HG03442 (cell line): ENCODE data around the gene ABL2.
"Not testable (repeated sequence)": the region's sequence is repeated elsewhere in the genome, so short reads cannot be mapped to it uniquely, and the experiment has no call there.

Experiments
- ATAC-seq: cut with Tn5 transposase; IDR thresholded peaks from one replicate; pipeline ENCODE4 v1.9.1; 2021; ENCODE audit warnings: mild to moderate bottlenecking, moderate library complexity; ENCODE audit not compliant: unreplicated experiment

ABL2 gene

GRCh38 chr1:179170468-179170770 is 59.1 kb downstream of the ABL2 start:
- ATAC-seq = not testable (repeated sequence)

GRCh38 chr1:179169616-179170467 is 59.6 kb downstream of the ABL2 start:
- ATAC-seq = no peak

GRCh38 chr1:179168536-179168935 is 60.9 kb downstream of the ABL2 start:
- ATAC-seq = no peak

GRCh38 chr1:179167955-179168354 is 61.5 kb downstream of the ABL2 start:
- ATAC-seq = no peak

GRCh38 chr1:179167418-179167777 is 62.1 kb downstream of the ABL2 start:
- no peak for ATAC-seq

GRCh38 chr1:179166663-179167417 is 62.6 kb downstream of the ABL2 start:
- no peak for ATAC-seq

GRCh38 chr1:179164494-179164893 is 65.0 kb downstream of the ABL2 start:
- no peak for ATAC-seq

GRCh38 chr1:179156708-179157107 is 72.8 kb downstream of the ABL2 start:
- ATAC-seq = no peak

GRCh38 chr1:179156026-179156425 is 73.5 kb downstream of the ABL2 start:
- ATAC-seq = no peak

GRCh38 chr1:179155615-179156014 is 73.9 kb downstream of the ABL2 start:
- ATAC-seq = no peak

GRCh38 chr1:179154437-179154836 is 75.0 kb downstream of the ABL2 start:
- no peak for ATAC-seq

- ATAC-seq = no peak
Measured at GRCh38 chr1:179153217-179153616, 76.3 kb downstream of the ABL2 start.

GRCh38 chr1:179151908-179152682 is 77.4 kb downstream of the ABL2 start:
- ATAC-seq = no peak

GRCh38 chr1:179146911-179147310 is 82.6 kb downstream of the ABL2 start:
- ATAC-seq = no peak

GRCh38 chr1:179146476-179146875 is 83.0 kb downstream of the ABL2 start:
- no peak for ATAC-seq

- ATAC-seq = no peak
Measured at GRCh38 chr1:179145521-179145920, 84.0 kb downstream of the ABL2 start.

- ATAC-seq = no peak
Measured at GRCh38 chr1:179144626-179145025, 84.9 kb downstream of the ABL2 start.

- no peak for ATAC-seq
Measured at GRCh38 chr1:179143322-179143721, 86.2 kb downstream of the ABL2 start.

GRCh38 chr1:179142889-179143299 is 86.6 kb downstream of the ABL2 start:
- ATAC-seq = no peak

- no peak for ATAC-seq
Measured at GRCh38 chr1:179141592-179142251, 87.8 kb downstream of the ABL2 start.

- not testable (repeated sequence) for ATAC-seq
Measured at GRCh38 chr1:179138755-179139154, 90.7 kb downstream of the ABL2 start.
